ENCODE measurements around the gene ZNF771. TPM values are rescaled to one million over a fixed set of nuclear protein-coding genes. Genes with fewer than 3 reads are reported as not detected.

Gene ZNF771
- total RNA-seq, 1 experiment from 2014 or later, result 11.3 TPM

- no peak overlapping the region for H3K4me3 Mint-ChIP-seq (ENCODE audit: low read depth, unreplicated experiment)
- CTCF ChIA-PET, result no interaction called here
Observed at GRCh38 chr16:30464078-30464477, 56.7 kb downstream of the ZNF771 start.

More at GRCh38 chr16:30464078-30464477, 56.7 kb downstream of the ZNF771 start:
- Mint-ChIP-seq H3K27me3 (ENCODE audit: unreplicated experiment) (no peaks in the 10 kb centered on the region), H3K27ac (ENCODE audit: unreplicated experiment) (no peak overlapping the region), H3K4me1 (ENCODE audit: low read depth, unreplicated experiment) (no peaks in the 10 kb centered on the region), H3K9me3 (ENCODE audit: low read depth, unreplicated experiment) (no peaks in the 10 kb centered on the region), H3K36me3 (ENCODE audit: insufficient read depth, unreplicated experiment) (no peaks in the 10 kb centered on the region)
- no TSS peak for BruUV-seq (replicated peaks)
- no peak for DNase-seq
- TF ChIP-seq, protein P1, sequence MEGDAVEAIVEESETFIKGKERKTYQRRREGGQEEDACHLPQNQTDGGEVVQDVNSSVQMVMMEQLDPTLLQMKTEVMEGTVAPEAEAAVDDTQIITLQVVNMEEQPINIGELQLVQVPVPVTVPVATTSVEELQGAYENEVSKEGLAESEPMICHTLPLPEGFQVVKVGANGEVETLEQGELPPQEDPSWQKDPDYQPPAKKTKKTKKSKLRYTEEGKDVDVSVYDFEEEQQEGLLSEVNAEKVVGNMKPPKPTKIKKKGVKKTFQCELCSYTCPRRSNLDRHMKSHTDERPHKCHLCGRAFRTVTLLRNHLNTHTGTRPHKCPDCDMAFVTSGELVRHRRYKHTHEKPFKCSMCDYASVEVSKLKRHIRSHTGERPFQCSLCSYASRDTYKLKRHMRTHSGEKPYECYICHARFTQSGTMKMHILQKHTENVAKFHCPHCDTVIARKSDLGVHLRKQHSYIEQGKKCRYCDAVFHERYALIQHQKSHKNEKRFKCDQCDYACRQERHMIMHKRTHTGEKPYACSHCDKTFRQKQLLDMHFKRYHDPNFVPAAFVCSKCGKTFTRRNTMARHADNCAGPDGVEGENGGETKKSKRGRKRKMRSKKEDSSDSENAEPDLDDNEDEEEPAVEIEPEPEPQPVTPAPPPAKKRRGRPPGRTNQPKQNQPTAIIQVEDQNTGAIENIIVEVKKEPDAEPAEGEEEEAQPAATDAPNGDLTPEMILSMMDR (IDR thresholded peaks at IDR 0.05; ENCODE audit: unreplicated experiment), result no peak
- intact Hi-C loops (cut with micrococcal nuclease; ENCODE audit: unreplicated experiment), result no loop called here

Other genes starting within 250 kb of the ZNF771 start
- 11.1 and 12.9 TPM in 2 replicates for gene CORO1A, start 224.0 kb upstream of the ZNF771 start, total RNA-seq (2022)
- 166 and 171 TPM in 2 replicates for gene BOLA2B, start 213.9 kb upstream of the ZNF771 start, total RNA-seq (2022)
- gene SLX1A, start 213.7 kb upstream of the ZNF771 start, total RNA-seq (2022), result 45.0 and 71.1 TPM in 2 replicates
- 39.5 and 46.4 TPM in 2 replicates for gene SULT1A3, start 208.4 kb upstream of the ZNF771 start, total RNA-seq (2022)
- gene NPIPB13, start 159.1 kb upstream of the ZNF771 start, total RNA-seq (2022), result 18.5 and 20.5 TPM in 2 replicates
- 65.8 and 82.6 TPM in 2 replicates for gene CD2BP2, start 52.3 kb upstream of the ZNF771 start, total RNA-seq (2022)
- gene TBC1D10B, start 37.1 kb upstream of the ZNF771 start, total RNA-seq (2022), result 66.4 and 69.5 TPM in 2 replicates
- not detected in 2 replicates for gene MYL11, start 32.8 kb upstream of the ZNF771 start, total RNA-seq (2022)
- gene SEPTIN1, start 25.0 kb upstream of the ZNF771 start, total RNA-seq (2022), result 1.5 and 1.9 TPM in 2 replicates
- 21.2 and 24.8 TPM in 2 replicates for gene ZNF48, start 12.2 kb upstream of the ZNF771 start, total RNA-seq (2022)
- 120 and 124 TPM in 2 replicates for gene DCTPP1, start 22.4 kb downstream of the ZNF771 start, total RNA-seq (2022)
- gene SEPHS2, start 38.3 kb downstream of the ZNF771 start, total RNA-seq (2022), result 85.0 and 109 TPM in 2 replicates
- gene ITGAL, start 65.1 kb downstream of the ZNF771 start, total RNA-seq (2022), result not detected in 2 replicates
- 40.8 and 42.6 TPM in 2 replicates for gene ZNF768, start 119.0 kb downstream of the ZNF771 start, total RNA-seq (2022)
- gene ZNF747, start 127.3 kb downstream of the ZNF771 start, total RNA-seq (2022), result 12.3 and 15.4 TPM in 2 replicates
- 16.5 and 16.7 TPM in 2 replicates for gene ZNF764, start 150.8 kb downstream of the ZNF771 start, total RNA-seq (2022)
- 11.8 and 13.5 TPM in 2 replicates for gene ZNF688, start 164.1 kb downstream of the ZNF771 start, total RNA-seq (2022)
- gene ZNF785, start 178.1 kb downstream of the ZNF771 start, total RNA-seq (2022), result 22.2 and 22.9 TPM in 2 replicates
- gene ZNF689, start 202.8 kb downstream of the ZNF771 start, total RNA-seq (2022), result 10.4 and 14.1 TPM in 2 replicates
- gene PRR14, start 243.4 kb downstream of the ZNF771 start, total RNA-seq (2022), result 47.4 and 59.4 TPM in 2 replicates

Measured in Calu3 (cell line).